Endothelial cell of umbilical vein (primary cell): ENCODE measurements around the gene DCLK1.

Experiments used
- EZH2 ChIP-seq: IDR thresholded peaks from 2 replicates; pipeline ENCODE4 v1.6.1; 2012; ENCODE audit warnings: borderline replicate concordance, low read depth, mild to moderate bottlenecking, moderate library complexity, low read length, inconsistent platforms; ENCODE audit not compliant: severe bottlenecking
- FOS ChIP-seq: IDR thresholded peaks from 2 replicates; pipeline ENCODE4 v1.6.1; 2011; ENCODE audit warnings: mild to moderate bottlenecking, low read length, moderate library complexity, borderline replicate concordance; ENCODE audit not compliant: insufficient read depth
- GATA2 ChIP-seq: IDR thresholded peaks from 2 replicates; pipeline ENCODE4 v1.7.0; 2011; ENCODE audit warnings: low read depth, mild to moderate bottlenecking, moderate library complexity, mixed read lengths, low read length; ENCODE audit not compliant: insufficient read length, insufficient read depth
- POLR2A ChIP-seq: IDR thresholded peaks from 2 replicates; pipeline ENCODE4 v1.6.1; 2012; ENCODE audit warnings: low read depth, mild to moderate bottlenecking, control low read depth, low read length
- POLR2AphosphoS5 ChIP-seq: IDR thresholded peaks from 2 replicates; pipeline ENCODE4 v1.6.1; 2012; ENCODE audit warnings: low read depth, mild to moderate bottlenecking, control low read depth, low read length, moderate library complexity; ENCODE audit not compliant: insufficient read depth
- TF ChIP-seq, protein P1 (sequence below), 2 donors: IDR thresholded peaks; 1 replicate in 1 of 2; 2 replicates in 1 of 2; pipeline ENCODE4 v1.5.1; 2011; ENCODE audit warnings: low read length in 2 of 2, mild to moderate bottlenecking in 2 of 2, moderate library complexity in 2 of 2, control low read depth in 1 of 2, inconsistent platforms in 1 of 2, low read depth in 1 of 2; ENCODE audit not compliant: insufficient read depth in 1 of 2; ENCODE audit errors: extremely low read depth in 1 of 2

- TF ChIP-seq, protein P1, sequence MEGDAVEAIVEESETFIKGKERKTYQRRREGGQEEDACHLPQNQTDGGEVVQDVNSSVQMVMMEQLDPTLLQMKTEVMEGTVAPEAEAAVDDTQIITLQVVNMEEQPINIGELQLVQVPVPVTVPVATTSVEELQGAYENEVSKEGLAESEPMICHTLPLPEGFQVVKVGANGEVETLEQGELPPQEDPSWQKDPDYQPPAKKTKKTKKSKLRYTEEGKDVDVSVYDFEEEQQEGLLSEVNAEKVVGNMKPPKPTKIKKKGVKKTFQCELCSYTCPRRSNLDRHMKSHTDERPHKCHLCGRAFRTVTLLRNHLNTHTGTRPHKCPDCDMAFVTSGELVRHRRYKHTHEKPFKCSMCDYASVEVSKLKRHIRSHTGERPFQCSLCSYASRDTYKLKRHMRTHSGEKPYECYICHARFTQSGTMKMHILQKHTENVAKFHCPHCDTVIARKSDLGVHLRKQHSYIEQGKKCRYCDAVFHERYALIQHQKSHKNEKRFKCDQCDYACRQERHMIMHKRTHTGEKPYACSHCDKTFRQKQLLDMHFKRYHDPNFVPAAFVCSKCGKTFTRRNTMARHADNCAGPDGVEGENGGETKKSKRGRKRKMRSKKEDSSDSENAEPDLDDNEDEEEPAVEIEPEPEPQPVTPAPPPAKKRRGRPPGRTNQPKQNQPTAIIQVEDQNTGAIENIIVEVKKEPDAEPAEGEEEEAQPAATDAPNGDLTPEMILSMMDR (IDR thresholded peaks at IDR 0.05; ENCODE audit: extremely low read depth in 1 of 2, insufficient read depth in 1 of 2, low read depth in 1 of 2, low read length in 2 of 2): no peak
- TF ChIP-seq POLR2AphosphoS5 (no peak), EZH2 (no peak), FOS (no peak), POLR2A (no peak), GATA2 (no peak)
Measured at GRCh38 chr13:36059321-36059720, 71.9 kb downstream of the DCLK1 start.
